GM19240 (cell line): ENCODE data around the gene DMRTC2.
A peak's percentile ranks its signal among the peaks of the same experiment; 100 is the strongest.

Experiments
- DNase-seq: peaks from one replicate; pipeline ENCODE4 v3.0.0; 2011; ENCODE audit warnings: low spot score; ENCODE audit not compliant: insufficient read length

DMRTC2 gene

DNA sequence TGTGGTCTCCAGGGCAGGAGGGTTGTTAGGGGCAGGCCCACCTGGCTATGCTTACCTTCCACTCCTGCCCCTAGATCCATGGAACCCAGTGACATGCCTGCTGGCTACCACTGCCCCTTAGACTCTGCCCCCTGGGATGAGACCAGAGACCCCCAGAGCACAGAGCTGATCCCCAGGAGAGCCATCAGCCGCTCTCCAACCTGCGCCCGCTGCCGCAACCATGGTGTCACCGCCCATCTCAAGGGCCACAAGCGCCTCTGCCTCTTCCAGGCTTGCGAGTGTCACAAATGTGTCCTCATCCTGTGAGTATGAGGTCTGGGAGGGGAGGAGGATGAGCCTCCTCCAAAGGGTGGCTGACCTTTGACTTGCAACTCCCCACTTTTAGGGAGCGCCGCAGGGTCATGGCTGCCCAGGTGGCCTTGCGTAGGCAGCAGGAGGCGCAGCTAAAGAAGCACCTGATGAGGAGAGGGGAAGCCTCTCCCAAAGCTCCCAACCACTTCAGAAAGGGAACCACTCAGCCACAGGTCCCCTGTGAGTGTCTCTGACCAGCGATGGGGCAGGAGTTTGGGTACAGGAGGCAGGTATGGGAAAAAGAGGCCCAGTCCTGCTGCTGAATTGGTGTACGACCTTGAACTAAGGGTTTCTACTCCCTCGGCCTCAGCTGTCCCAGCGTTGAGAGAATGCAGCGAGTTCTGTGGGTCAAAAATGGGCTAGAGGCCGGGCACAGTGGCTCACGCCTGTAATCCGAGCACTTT is 2.7 kb downstream of the DMRTC2 start:
- no peak for DNase-seq

DNA sequence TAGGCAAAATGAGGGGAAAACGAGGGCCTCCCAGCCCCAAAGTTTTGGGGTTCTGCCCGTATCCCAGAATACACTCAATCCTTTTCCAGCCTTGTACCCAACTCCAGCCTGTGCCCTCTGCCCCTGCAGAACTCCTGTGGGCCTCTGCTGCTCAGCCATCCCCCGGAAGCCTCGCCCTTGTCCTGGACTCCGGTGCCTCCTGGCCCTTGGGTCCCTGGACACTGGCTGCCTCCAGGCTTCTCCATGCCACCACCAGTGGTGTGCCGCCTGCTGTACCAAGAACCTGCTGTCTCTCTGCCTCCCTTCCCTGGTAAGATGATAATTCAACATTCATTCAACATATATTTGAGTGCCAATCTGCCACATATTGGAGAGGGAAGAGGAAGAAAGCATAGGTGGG is 3.8 kb downstream of the DMRTC2 start:
- no peak for DNase-seq

DNA sequence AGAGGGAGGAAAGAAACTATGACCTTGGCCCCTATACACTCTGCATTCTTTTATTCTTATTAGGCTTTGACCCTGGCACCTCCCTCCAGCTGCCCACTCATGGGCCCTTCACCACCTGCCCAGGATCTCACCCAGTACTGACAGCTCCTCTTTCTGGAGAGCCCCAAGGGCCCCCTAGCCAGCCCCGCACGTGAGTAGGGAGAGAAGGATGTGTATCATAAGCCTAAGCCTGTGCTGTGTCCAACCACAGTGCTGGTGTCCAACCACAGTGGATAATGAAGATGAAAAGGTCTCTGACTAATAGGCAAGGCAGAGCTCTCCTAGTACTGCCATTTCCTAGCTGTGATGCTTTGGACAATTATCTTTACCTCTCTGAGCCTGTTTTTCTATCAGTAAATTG is 4.2 kb downstream of the DMRTC2 start:
- no peak for DNase-seq

DNA sequence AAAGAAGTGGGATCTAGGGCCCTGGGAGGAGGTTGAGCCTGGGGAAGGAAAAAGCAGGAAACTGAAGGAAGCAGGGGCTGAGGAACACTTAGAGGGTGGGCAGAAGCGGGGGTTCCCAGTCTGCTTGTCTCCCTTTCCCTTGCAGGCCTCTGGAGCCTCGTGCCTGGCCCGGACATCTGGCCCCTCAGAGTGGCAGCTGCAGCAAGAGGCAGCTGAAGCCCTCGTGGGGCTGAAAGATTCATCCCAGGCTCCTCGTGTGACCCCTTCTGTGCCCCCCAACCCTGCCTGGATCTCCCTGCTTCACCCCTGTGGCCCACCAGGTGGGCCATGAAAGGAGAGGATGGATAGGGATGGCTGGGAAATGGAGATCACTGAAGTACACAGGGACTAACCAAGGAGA is 5.5 kb downstream of the DMRTC2 start:
- DNase-seq, result no peak

DNA sequence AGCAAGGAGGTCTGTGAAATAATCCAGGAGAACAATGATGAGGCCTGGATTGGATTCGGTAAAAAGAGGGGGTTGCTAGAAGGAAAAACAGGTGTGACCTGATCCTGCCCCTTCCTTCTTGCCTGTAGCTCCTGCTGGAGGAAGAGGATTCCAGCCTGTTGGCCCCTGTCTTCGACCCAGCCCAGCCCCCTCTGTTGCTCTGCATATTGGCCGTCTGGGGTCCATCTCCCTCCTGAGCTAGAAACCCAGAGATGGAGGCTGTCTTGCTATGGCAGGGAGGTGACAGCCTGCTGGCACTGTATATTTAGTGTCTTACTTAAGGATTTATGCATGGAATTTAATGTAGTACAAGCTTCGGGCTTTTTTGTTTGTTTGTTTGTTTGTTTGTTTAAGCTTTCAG is 6.6 kb downstream of the DMRTC2 start:
- DNase-seq, result no peak

DNA sequence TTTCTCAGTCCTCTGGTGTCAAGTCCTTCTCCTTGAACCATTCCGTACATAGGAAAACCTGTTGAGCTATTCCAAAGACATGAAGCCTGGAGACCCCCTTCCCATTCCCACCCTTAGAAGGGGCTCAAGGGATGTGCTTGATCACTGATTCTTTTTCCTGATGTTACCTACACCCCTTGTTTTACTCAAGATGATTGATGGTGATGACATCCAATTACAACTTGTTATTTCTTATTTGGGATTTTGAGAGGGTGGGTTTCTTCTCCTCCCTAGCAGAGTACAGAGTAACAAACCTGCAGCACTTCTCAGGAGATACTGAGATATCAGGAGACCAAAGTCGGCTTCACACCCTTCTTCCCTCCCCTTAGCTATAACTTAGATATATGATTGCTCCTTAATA is 8.5 kb downstream of the DMRTC2 start:
- no peak for DNase-seq

DNA sequence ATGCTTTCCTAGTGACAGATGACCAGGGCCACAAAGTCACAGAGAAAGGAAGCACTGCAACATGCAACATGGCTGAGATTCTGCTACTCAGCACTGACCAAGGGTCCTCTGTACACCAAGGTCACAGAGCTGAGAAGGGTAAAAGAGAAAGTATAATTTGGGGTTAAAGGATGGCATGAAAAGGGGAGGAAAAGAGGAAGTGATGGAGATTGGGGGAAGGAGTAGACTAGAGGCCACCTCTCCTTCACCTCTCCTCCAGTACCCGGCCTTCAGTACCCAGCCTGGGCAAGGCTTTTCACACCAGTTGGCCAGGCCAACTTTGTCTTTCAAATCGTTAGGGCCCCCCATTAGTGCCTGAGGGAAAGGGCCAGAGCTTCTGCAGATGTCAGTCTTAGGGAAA is 8.9 kb downstream of the DMRTC2 start:
- DNase-seq, result no peak

DNA sequence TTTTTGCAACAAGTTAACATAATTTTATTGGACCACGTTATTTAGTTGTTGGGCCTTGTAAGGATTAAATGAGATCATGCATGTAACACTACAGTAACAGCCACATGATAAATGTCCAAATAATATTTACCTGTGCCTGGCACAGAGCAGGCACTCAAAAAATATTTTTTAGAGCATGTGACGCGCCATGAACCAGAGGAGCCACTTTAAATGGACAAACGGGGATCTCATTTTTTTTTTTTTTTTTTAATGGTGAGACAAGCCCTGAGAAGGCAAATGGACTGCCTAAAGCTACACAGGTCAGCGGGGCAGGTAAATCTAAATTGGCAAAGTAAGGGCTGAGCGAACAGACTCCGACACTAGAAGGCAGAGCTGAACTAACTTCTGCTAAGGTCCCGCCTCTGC is 14.4 kb downstream of the DMRTC2 start:
- no peak for DNase-seq

DNA sequence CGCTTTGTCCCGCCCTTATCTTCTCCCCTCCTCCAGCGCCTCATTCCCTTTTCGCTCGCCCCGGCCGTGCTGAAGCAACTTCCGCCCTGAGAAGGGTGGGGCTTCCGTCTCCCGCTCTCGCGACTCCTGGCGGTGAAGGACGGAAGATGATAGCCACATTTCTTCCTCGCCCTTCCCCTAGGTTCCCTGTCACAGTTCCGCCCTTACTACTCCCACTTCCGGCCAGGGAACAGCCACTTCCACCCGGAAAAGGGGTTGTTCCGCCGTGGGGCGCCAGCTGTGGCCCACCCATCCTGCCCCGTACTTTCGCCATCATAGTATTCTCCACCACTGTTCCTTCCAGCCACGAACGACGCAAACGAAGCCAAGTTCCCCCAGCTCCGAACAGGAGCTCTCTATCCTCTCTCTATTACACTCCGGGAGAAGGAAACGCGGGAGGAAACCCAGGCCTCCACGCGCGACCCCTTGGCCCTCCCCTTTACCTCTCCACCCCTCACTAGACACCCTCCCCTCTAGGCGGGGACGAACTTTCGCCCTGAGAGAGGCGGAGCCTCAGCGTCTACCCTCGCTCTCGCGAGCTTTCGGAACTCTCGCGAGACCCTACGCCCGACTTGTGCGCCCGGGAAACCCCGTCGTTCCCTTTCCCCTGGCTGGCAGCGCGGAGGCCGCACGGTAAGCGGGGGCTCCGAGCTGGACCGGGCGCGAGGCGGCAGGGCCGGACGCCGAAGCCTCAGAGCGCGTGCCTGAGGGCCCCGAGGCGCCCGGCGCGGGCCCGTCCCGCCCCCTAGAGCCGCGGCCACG is 15.0 kb downstream of the DMRTC2 start, which contains the start of gene RPS19:
TSS of gene RPS19 (plus strand) at position 638 of the 801 bp plus-strand sequence. CDS start 520 bp downstream, outside the sequence.
- DNase-seq, result peak; percentile 86

DNA sequence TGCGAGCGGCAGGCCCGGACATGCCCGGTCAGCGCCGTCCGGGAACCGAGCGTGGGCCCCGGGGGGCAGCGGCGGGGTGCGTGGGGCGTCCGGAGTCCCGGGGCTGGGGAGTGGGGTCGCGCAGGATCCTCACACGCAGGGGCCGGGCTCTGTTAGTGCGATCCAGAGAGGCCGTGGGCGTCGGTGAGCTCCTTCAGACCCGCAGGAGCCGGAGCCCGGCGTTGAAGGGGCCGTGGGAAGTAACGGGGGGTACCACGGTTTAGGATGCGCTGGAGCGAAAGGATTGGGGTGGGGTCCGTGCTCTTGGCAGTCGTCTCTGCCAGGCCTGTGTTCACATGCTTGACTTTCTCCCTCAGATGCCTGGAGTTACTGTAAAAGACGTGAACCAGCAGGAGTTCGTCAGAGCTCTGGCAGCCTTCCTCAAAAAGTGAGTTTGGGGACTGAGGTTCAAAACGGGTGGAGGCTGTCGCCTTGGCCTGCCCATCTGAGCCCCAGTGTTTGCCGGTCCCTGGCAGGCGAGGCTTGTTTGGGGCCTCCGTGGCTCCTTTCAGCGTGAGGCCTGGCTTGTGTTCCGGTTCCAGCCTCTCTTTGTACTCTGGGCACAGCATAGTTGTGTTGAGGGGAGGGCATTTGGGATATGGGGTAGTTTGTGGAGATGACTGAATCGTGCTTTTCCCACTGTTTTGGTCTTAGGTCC is 15.7 kb downstream of the DMRTC2 start:
- DNase-seq, result no peak

DNA sequence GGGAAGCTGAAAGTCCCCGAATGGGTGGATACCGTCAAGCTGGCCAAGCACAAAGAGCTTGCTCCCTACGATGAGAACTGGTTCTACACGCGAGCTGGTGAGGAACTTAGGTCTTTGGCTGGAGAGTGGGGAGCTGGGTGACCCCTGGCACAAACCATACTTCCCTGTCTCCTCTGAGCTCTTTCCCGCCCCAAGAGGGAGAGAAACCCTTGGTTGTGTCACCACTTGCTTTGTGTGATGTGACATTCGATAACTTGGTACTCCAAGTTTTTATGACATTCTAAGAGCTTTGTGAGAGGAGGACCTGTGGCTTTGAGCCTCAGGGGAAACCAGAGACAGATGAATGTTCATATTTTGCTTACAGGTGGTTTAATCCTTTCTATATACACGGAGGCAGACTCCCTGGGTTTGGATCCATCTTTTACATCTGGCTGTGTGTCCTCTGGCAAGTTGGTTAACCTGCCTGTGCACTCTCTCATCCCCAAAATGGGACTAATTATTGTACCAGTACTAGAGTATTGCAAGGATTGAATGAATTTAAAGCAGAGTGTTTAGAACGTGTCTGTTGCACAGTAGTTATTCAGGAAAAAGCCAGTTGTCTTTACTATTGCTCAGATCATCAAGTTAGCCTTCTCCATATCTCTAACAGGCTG is 16.4 kb downstream of the DMRTC2 start:
- DNase-seq, result no peak

DNA sequence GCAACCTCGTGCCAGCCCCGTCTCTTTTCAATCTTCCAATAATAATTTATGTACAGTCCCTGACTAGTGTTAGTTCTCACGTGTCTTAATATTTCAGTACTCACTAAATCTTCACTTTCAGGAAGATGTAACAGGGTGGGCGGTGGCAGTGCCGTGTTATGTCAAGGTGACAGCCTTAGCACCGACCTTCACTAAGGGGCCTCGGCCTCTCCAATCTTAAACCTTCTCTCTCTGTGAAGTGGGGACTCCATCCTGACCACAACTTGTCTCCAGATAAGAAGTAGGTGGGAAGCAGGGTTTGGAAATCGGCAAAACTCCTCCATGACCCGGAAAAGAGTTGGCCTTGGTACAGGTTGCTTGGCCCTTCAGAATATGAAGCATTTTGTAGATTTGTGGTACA is 17.0 kb downstream of the DMRTC2 start:
- no peak for DNase-seq

DNA sequence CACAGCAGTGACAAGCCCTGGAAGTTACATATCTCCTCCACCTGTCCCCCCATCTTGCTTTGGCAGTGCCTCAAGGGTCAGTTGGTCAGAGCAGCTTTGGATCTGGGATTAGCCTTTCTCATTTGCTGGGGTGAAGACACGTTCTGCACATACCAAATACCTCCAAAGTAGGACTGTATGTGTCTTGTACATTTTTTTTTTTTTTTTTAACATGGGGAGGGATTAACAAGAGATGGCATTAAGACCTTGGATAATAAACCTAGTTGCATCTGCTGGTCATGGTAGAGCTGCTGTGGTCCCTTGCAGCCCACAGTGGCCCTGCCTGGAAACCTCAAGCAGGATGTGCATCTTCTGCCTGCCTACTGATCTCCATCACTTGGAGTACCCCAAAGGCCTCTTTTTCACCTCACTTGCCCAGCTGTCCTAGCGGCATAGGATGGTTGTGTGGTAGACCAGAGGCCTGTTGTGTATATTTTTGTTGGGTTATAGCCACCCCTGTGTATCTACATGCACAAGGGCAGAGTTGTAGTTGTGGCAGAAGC is 17.7 kb downstream of the DMRTC2 start:
- DNase-seq, result no peak

DNA sequence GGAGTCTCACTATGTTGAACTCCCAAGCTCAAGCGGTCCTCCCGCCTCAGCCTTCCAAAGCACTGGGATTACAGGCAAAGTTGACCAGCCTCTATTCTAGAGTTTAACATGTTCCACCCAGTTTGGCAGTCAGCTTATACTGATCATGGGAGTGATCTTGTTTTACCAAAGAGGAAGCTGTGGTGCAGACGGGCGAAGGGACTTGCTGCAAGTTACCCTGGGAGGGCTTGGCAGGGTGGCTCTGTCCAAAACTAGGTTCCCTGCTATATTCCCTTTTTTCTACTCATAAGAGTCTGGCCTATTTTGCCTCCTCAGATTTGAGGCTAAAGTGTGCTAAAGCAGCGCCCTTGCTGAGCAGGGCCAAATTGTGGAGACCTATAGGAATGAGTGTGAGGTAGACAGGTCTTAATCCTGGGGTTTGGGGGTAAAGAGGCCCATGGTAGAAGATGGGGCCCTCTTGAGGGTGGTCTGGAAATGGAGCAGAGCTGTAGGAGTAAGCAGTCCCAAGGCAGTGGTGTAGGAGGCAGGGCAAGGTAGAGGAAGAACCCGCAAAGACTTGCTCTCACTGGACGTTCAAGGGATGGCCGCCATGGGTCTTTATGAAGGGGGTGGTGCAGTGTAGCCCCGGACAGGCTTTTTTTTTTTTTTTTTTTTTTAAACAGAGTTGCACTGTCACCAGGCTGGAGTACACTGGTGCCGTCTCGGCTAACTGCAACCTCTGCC is 18.5 kb downstream of the DMRTC2 start:
- no peak for DNase-seq

DNA sequence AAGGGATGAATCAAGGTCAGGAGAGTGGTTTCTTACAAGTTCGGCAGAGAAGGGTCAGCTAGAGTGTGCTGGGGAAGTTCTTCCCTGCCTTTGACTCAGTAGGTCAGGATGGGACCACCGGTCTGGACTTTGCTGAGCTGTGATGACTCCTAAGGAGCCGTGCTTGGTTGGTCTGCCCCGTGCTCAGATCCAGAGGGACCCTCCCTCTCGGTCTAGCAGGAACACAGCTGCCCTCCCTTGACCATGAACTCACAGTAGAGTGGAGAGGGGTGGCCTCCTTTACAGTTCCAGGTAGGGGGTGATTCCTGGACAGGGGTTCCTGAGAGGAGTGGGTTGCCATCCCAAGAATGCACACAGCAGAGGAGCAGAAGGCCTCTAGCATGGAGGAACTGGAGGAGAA is 19.5 kb downstream of the DMRTC2 start:
- DNase-seq, result no peak

DNA sequence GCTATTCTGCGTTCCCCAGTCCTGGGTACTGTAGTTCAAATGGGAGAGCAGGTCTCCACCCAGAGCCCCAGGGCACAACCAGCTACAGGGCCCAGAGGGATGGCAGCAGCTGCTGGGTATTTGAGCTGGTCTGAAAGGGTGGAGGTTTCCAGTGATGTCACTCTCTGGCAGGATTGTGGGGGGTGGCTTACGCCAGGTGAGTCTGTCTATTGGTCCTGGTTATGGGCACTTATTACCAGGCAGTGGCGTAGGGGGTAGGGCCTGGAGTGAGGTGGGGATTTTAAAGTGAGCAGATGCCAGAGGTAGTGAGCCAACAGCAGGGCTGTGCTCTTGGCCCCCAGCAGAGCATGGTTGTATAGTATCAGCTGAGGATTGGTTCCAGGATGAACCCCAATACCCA is 21.4 kb downstream of the DMRTC2 start:
- DNase-seq, result no peak

DNA sequence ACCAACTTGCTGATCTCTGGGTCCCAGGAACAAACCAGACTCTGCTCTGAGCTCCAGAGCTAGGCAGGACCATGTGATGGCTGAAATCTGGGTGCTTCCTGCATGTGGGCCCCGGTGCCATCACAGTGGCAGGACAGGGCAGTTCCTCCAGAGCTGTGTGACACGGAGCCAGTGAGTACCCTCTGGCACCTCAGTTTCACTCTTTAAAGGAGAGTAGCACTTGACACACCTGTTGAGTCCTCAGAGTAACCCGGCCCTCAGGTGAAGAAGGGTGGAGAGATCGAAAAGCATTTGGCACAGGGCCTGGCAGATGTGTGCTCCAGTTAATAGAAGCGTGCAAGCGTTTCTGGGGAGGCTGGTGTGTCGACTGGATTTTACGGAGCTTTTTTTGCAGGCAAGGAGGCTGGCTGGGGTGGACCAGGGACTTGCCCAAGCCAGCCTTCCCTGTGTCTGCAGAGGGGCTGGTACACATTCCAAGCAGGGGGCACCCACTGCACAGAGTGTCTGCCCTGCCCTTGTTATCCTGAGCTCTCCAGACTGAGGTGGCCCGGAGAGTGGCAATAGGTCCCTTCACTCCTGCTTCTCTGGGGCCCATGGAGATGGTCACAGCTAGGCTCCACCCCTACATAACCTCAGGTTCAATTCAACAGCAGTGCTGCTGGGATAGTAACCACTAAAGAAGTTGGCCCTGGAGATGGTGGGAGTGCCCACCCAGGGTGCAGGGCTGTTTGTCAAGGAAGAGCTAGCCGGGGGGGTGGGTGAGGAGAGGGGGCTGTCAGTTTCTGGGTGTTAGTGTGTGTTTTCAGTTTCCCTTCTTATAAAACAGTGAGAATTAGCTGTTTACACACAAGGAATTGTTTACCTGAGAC is 23.5 kb downstream of the DMRTC2 start:
- no peak for DNase-seq

DNA sequence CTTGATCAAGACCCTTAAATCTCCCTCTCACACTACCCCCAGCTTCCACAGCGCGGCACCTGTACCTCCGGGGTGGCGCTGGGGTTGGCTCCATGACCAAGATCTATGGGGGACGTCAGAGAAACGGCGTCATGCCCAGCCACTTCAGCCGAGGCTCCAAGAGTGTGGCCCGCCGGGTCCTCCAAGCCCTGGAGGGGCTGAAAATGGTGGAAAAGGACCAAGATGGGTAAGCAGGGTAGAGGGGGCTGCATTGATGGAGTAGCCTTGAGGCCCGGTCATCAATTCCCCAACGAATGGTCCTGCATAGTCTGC is 24.1 kb downstream of the DMRTC2 start:
- DNase-seq, result no peak

DNA sequence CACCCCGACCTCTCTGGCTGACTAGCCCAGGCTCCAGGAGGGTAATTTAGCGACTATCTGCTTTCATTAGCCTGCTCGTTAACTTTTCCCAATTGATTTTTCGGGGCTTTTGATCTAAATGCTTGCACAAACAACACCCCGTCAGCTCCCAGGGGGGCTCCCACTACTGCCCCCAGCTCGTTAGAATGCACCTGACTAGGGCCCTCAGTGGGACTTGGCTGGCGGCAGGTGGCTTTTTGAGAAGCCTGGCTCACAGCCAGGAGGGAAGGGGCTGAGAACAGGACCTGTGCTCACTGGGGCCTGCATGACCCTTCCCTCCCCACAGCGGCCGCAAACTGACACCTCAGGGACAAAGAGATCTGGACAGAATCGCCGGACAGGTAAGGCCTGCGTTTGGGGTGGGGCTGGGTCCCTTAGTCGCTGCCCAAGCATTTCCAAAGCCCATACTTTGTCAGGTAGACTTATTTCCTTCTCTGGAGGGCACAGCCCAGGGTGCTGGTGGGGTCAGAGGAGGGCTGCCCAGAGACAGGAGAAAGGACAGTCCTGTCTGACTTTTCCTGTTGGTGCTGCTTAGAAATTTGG is 24.6 kb downstream of the DMRTC2 start:
- no peak for DNase-seq
